GM12878 (cell line): ENCODE data around the gene SSTR1. TPM values are rescaled to one million over a fixed set of nuclear protein-coding genes. Genes with fewer than 3 reads are reported as not detected.

ENCODE experiments used
- ATAC-seq: fragments of 200-7000 bp; cut with Tn5 transposase; 3 replicates; pipeline ENCODE4 v1.9.1; 2020; ENCODE audit warnings: mild to moderate bottlenecking, moderate library complexity
- BruUV-seq: library from RNA; stranded (reverse); fragments of 400-500 nt; replicated peaks from 2 replicates; lab custom pipeline; 2021; lab: Mats Ljungman, UMichigan
- CTCF ChIA-PET: fragments of 300-600 bp; sonication (Branson Sonifier 250); formaldehyde crosslinking; extraction: SDS; loops from one replicate; lab custom pipeline; 2021; ENCODE audit warnings: inconsistent platforms; lab: Yijun Ruan, JAX
- POLR2A ChIA-PET: fragments of 350-600 bp; formaldehyde crosslinking; extraction: SDS; loops from one replicate; lab custom pipeline; 2021; ENCODE audit warnings: inconsistent platforms; lab: Charles Lee
- RAD21 ChIA-PET: fragments of 300-600 bp; sonication (Branson Sonifier 250); formaldehyde crosslinking; loops from one replicate; lab custom pipeline; 2023; ENCODE audit warnings: antibody characterized with exemption; ENCODE audit not compliant: unreplicated experiment; lab: Charles Lee
- SMC1A ChIA-PET: fragments of 300-600 bp; sonication (Branson Sonifier 250); formaldehyde crosslinking; loops from one replicate; lab custom pipeline; 2023; ENCODE audit not compliant: unreplicated experiment, uncharacterized antibody; lab: Charles Lee
- DNase-seq: peaks from one replicate; pipeline ENCODE4 v3.0.0-alpha.2; 2011; ENCODE audit warnings: low read depth, low spot score
- FAIRE-seq: peaks from 3 replicates; lab custom pipeline; 2011; peaks lifted over from hg19 to GRCh38; lab: Jason Lieb, UNC
- H2AFZ ChIP-seq: 2 replicates; pipeline ENCODE4 v1.6.0; 2011; ENCODE audit warnings: low read depth, low read length, control low read depth; ENCODE audit not compliant: control insufficient read depth
- H3K27ac ChIP-seq: 2 replicates; pipeline ENCODE4 v1.5.1; 2011; ENCODE audit warnings: control low read depth; ENCODE audit not compliant: control insufficient read depth, insufficient read depth
- H3K27me3 ChIP-seq, 2 experiments: replicated peaks in 1 of 2; 2 replicates each; pipeline versions ENCODE4 v1.6.0 to v1.6.1; 2011; ENCODE audit warnings: low read length in 1 of 2; ENCODE audit not compliant: control insufficient read depth in 2 of 2, insufficient read depth in 2 of 2
- H3K36me3 ChIP-seq, 2 experiments: 2 replicates each; pipeline ENCODE4 v1.5.1; 2011; ENCODE audit warnings: low read length in 1 of 2; ENCODE audit not compliant: control insufficient read depth in 2 of 2, insufficient read depth in 2 of 2
- H3K4me1 ChIP-seq: 2 replicates; pipeline ENCODE4 v1.6.1; 2011; ENCODE audit warnings: mild to moderate bottlenecking, low read length, moderate library complexity, mixed read lengths; ENCODE audit not compliant: control insufficient read depth, insufficient read depth
- H3K4me2 ChIP-seq: 2 replicates; pipeline ENCODE4 v1.6.0; 2011; ENCODE audit warnings: control low read depth; ENCODE audit not compliant: control insufficient read depth, insufficient read depth
- H3K4me3 ChIP-seq: fragments of 200-600 bp; sonication (generic); 2 replicates; pipeline ENCODE4 v1.5.1; 2016
- H3K79me2 ChIP-seq: 2 replicates; pipeline ENCODE4 v1.6.0; 2011; ENCODE audit warnings: low read length; ENCODE audit not compliant: control insufficient read depth, insufficient read depth
- H3K9ac ChIP-seq: 2 replicates; pipeline ENCODE4 v1.8.0; 2011; ENCODE audit warnings: low read length, control low read depth, mixed read lengths; ENCODE audit not compliant: control insufficient read depth, insufficient read depth
- H3K9me3 ChIP-seq: replicated peaks from 3 replicates; pipeline ENCODE4 v1.5.1; 2011; ENCODE audit warnings: mild to moderate bottlenecking, low read length; ENCODE audit not compliant: control insufficient read depth, insufficient read depth
- H4K20me1 ChIP-seq: 2 replicates; pipeline ENCODE4 v1.6.0; 2011; ENCODE audit not compliant: control insufficient read depth, insufficient read depth
- BHLHE40 ChIP-seq, 2 experiments: fragments of 450-650 bp in 1 of 2; IDR thresholded peaks; 2 replicates each; pipeline ENCODE4 v1.6.1; 2011 to 2017; ENCODE audit warnings: low read depth in 2 of 2, borderline replicate concordance in 1 of 2, improper control_type of control experiment in 1 of 2, low read length in 1 of 2, mild to moderate bottlenecking in 1 of 2
- CBX3 ChIP-seq: fragments of 200-600 bp; sonication (generic); IDR thresholded peaks from 2 replicates; pipeline ENCODE4 v1.6.1; 2016; ENCODE audit warnings: low read depth, borderline replicate concordance
- FOXK2 ChIP-seq: fragments of 450-650 bp; IDR thresholded peaks from 2 replicates; pipeline ENCODE4 v1.6.1; 2017; ENCODE audit warnings: mild to moderate bottlenecking, moderate library complexity
- JUNB ChIP-seq: IDR thresholded peaks from 2 replicates; pipeline ENCODE4 v1.6.1; 2016; ENCODE audit warnings: antibody characterized with exemption, mild to moderate bottlenecking
- KDM1A ChIP-seq: fragments of 200-600 bp; sonication (generic); IDR thresholded peaks from 2 replicates; pipeline ENCODE4 v1.6.1; 2016; ENCODE audit warnings: borderline replicate concordance
- NBN ChIP-seq: fragments of 450-650 bp; IDR thresholded peaks from 2 replicates; pipeline ENCODE4 v1.6.1; 2016
- NR2F1 ChIP-seq: fragments of 450-650 bp; conservative IDR thresholded peaks from 2 replicates; pipeline ENCODE4 v1.6.1; 2017; ENCODE audit warnings: mild to moderate bottlenecking
- NRF1 ChIP-seq: conservative IDR thresholded peaks from 2 replicates; pipeline ENCODE4 v1.6.1; 2011; ENCODE audit warnings: mild to moderate bottlenecking, low read depth, low read length, improper control_type of control experiment
- POLR2A ChIP-seq: IDR thresholded peaks from 2 replicates; pipeline ENCODE4 v1.6.1; 2011; ENCODE audit warnings: low read depth, mild to moderate bottlenecking, low read length
- RB1 ChIP-seq: fragments of 450-650 bp; formaldehyde crosslinking; IDR thresholded peaks from 2 replicates; pipeline ENCODE4 v1.6.1; 2017; ENCODE audit warnings: mild to moderate bottlenecking, borderline replicate concordance
- RFX5 ChIP-seq: IDR thresholded peaks from 2 replicates; pipeline ENCODE4 v1.6.1; 2011; ENCODE audit warnings: low read depth, low read length, improper control_type of control experiment
- SMC3 ChIP-seq: IDR thresholded peaks from 2 replicates; pipeline ENCODE4 v1.6.1; 2011; ENCODE audit warnings: low read length, improper control_type of control experiment, borderline replicate concordance
- WGBS: methylation state at CpG from one replicate; pipeline ENCODE4 v1.1.6; 2016; ENCODE audit warnings: low lambda C conversion rate; ENCODE audit not compliant: insufficient replicate concordance, insufficient coverage; ENCODE audit errors: missing lambda C conversion rate; 5-methylcytosine and 5-hydroxymethylcytosine counted together
- in situ Hi-C: fragments of 300-500 bp; cut with MboI; formaldehyde crosslinking; loops from 9 replicates; pipeline ENCODE4 v1.14.3; 2018; ENCODE audit warnings: mixed read lengths
- intact Hi-C: fragments of 100-400 bp; cut with micrococcal nuclease; formaldehyde crosslinking; loops from one replicate; pipeline ENCODE4 v1.14.2; 2022; ENCODE audit not compliant: unreplicated experiment
- polyA plus RNA-seq, 11 experiments: library from polyadenylated mRNA; depleted of rRNA in 4 of 11; unstranded in 6 of 11; stranded (reverse) in 5 of 11; fragments of >200 nt; fragmentation: Nextera tagmentation in 4 of 11; fragmentation: Illumina TruSeq in 1 of 11; extraction: Ambion mirVana in 4 of 11; extraction: Trizol in 1 of 11; gene quantifications; 1 replicate in 1 of 11; 2 replicates in 10 of 11; pipeline versions ENCODE4 v1.2.1 to v1.2.3, GENCODE V29; 2011 to 2016; ENCODE audit warnings: inconsistent platforms in 2 of 11, missing spikeins in 2 of 11, low read depth in 1 of 11
- total RNA-seq, 4 experiments: library from RNA; depleted of rRNA in 3 of 4; stranded (reverse); fragments of >200 nt in 3 of 4; fragmentation: Illumina TruSeq in 1 of 4; extraction: Trizol in 1 of 4; gene quantifications; 2 replicates each; pipeline versions ENCODE4 v1.2.1 to v1.2.3, GENCODE V29; 2013 to 2021
- TF ChIP-seq, protein P1 (sequence below): IDR thresholded peaks from 2 replicates; pipeline ENCODE4 v1.6.1; 2011; ENCODE audit warnings: low read depth, mild to moderate bottlenecking, low read length, moderate library complexity, borderline replicate concordance; ENCODE audit errors: extremely low read depth
- TF ChIP-seq, protein P2 (sequence below): IDR thresholded peaks from 2 replicates; pipeline ENCODE4 v1.6.1; 2012; ENCODE audit warnings: low read depth, low read length, improper control_type of control experiment
- TF ChIP-seq, protein P3 (sequence below): IDR thresholded peaks from 2 replicates; pipeline ENCODE4 v1.6.1; 2011; ENCODE audit warnings: mild to moderate bottlenecking, low read depth, low read length, moderate library complexity; ENCODE audit not compliant: insufficient replicate concordance
- TF ChIP-seq, protein P4 (sequence below): fragments of 450-650 bp; IDR thresholded peaks from 2 replicates; pipeline ENCODE4 v1.6.1; 2017; ENCODE audit warnings: mild to moderate bottlenecking, moderate library complexity

Gene SSTR1
- total and polyA plus RNA-seq, 10 of the 15 experiments (the other 5 are each of a cell fraction or from before 2014, with no cell fraction given), result 0.01 to 0.05 TPM; not detected in 8

DNA sequence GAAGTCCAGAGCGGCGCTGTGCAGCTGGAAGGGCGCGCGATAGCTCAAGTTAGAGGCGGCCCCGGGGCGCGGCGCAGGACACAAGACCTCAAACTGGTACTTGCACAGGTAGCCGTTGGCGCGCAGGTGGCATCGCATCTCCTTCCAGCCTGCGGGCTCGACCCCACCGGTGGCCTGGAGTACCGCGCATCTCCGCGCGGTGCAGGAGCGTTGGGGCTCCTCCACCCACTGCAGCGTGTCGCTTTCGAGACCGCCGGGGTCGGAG lies 47.6 kb downstream of the SSTR1 start:
- WGBS, result 73% methylated on average over 29 of the region's 29 CpGs
- no TSS peak for BruUV-seq
- Histone ChIP-seq H3K4me2 (no peak overlapping the region), H2AFZ (no peak overlapping the region), H3K4me1 (no peaks in the 10 kb centered on the region), H4K20me1 (no peaks in the 10 kb centered on the region), H3K27me3 (no peaks in the 10 kb centered on the region), H3K79me2 (no peaks in the 10 kb centered on the region), H3K36me3 (no peaks in the 10 kb centered on the region), H3K9ac (no peak overlapping the region), H3K27ac (no peak overlapping the region), H3K9me3 (no peaks in the 10 kb centered on the region; the same call in 2 of the 3 replicates), H3K4me3 (no peak overlapping the region)
- intact Hi-C loops, result no loop called here
- ChIA-PET CTCF (no interaction called here), SMC1A (no interaction called here), RAD21 (no interaction called here), POLR2A (no interaction called here)
- no peak for TF ChIP-seq KDM1A
- no peak for TF ChIP-seq RB1
- no peak for TF ChIP-seq JUNB
- TF ChIP-seq, protein P1, sequence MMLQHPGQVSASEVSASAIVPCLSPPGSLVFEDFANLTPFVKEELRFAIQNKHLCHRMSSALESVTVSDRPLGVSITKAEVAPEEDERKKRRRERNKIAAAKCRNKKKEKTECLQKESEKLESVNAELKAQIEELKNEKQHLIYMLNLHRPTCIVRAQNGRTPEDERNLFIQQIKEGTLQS, result no peak
- TF ChIP-seq, protein P2, sequence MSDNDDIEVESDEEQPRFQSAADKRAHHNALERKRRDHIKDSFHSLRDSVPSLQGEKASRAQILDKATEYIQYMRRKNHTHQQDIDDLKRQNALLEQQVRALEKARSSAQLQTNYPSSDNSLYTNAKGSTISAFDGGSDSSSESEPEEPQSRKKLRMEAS, result no peak
- no peak for TF ChIP-seq NBN
- TF ChIP-seq, protein P3, sequence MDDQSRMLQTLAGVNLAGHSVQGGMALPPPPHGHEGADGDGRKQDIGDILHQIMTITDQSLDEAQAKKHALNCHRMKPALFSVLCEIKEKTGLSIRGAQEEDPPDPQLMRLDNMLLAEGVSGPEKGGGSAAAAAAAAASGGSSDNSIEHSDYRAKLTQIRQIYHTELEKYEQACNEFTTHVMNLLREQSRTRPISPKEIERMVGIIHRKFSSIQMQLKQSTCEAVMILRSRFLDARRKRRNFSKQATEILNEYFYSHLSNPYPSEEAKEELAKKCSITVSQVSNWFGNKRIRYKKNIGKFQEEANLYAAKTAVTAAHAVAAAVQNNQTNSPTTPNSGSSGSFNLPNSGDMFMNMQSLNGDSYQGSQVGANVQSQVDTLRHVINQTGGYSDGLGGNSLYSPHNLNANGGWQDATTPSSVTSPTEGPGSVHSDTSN, result no peak
- no peak for TF ChIP-seq BHLHE40 (IDR thresholded peaks at IDR 0.05; ENCODE audit: borderline replicate concordance in 1 of 2, low read depth in 2 of 2, low read length in 1 of 2)
- no peak for TF ChIP-seq SMC3
- no peak for TF ChIP-seq POLR2A
- TF ChIP-seq, protein P4, sequence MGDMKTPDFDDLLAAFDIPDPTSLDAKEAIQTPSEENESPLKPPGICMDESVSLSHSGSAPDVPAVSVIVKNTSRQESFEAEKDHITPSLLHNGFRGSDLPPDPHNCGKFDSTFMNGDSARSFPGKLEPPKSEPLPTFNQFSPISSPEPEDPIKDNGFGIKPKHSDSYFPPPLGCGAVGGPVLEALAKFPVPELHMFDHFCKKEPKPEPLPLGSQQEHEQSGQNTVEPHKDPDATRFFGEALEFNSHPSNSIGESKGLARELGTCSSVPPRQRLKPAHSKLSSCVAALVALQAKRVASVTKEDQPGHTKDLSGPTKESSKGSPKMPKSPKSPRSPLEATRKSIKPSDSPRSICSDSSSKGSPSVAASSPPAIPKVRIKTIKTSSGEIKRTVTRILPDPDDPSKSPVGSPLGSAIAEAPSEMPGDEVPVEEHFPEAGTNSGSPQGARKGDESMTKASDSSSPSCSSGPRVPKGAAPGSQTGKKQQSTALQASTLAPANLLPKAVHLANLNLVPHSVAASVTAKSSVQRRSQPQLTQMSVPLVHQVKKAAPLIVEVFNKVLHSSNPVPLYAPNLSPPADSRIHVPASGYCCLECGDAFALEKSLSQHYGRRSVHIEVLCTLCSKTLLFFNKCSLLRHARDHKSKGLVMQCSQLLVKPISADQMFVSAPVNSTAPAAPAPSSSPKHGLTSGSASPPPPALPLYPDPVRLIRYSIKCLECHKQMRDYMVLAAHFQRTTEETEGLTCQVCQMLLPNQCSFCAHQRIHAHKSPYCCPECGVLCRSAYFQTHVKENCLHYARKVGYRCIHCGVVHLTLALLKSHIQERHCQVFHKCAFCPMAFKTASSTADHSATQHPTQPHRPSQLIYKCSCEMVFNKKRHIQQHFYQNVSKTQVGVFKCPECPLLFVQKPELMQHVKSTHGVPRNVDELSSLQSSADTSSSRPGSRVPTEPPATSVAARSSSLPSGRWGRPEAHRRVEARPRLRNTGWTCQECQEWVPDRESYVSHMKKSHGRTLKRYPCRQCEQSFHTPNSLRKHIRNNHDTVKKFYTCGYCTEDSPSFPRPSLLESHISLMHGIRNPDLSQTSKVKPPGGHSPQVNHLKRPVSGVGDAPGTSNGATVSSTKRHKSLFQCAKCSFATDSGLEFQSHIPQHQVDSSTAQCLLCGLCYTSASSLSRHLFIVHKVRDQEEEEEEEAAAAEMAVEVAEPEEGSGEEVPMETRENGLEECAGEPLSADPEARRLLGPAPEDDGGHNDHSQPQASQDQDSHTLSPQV, result no peak
- TF ChIP-seq NRF1, result no peak
- no peak for TF ChIP-seq NR2F1
- TF ChIP-seq CBX3, result no peak
- no peak for TF ChIP-seq FOXK2
- TF ChIP-seq RFX5, result no peak
- in situ Hi-C loops, result no loop called here
- FAIRE-seq (no peak), ATAC-seq (no peak), DNase-seq (no peak)
